Activated naive CD8-positive, alpha-beta T cell (primary cell): ENCODE data around the gene ITM2A.

Source experiments
- H3K27ac Mint-ChIP-seq: one replicate; pipeline ENCODE4 v1.8.0; 2021; ENCODE audit warnings: mixed read lengths
- H3K27me3 Mint-ChIP-seq: one replicate; pipeline ENCODE4 v1.8.0; 2021; ENCODE audit warnings: mixed read lengths
- H3K36me3 Mint-ChIP-seq: one replicate; pipeline ENCODE4 v1.8.0; 2021; ENCODE audit warnings: mixed read lengths
- H3K4me1 Mint-ChIP-seq: one replicate; pipeline ENCODE4 v1.8.0; 2021; ENCODE audit warnings: low read depth, mixed read lengths
- H3K4me3 Mint-ChIP-seq: one replicate; pipeline ENCODE4 v1.8.0; 2021; ENCODE audit warnings: mild to moderate bottlenecking, mixed read lengths
- H3K9me3 Mint-ChIP-seq: one replicate; pipeline ENCODE4 v1.8.0; 2021; ENCODE audit warnings: low read depth, mixed read lengths

The ITM2A gene

GRCh38 chrX:79366873-79367749 is at the start of gene ITM2A:
ITM2A (minus strand) TSS chrX:79367334; CDS start chrX:79367215, 119 bp downstream.
- Mint-ChIP-seq H3K27ac (peak within 1 kb of the TSS; percentile 97), H3K27me3 (no peaks in the 10 kb centered on the region), H3K4me1 (peaks cover 41% of the 10 kb centered on the region), H3K36me3 (peaks cover 3% of the 10 kb centered on the region), H3K4me3 (peak within 1 kb of the TSS; percentile 90), H3K9me3 (no peaks in the 10 kb centered on the region)

- peaks cover 3% of the 10 kb centered on the region for H3K4me1 Mint-ChIP-seq
- no peak overlapping the region for H3K4me3 Mint-ChIP-seq
- H3K9me3 Mint-ChIP-seq, result no peaks in the 10 kb centered on the region
- no peaks in the 10 kb centered on the region for H3K27me3 Mint-ChIP-seq
- no peak overlapping the region for H3K27ac Mint-ChIP-seq
- no peaks in the 10 kb centered on the region for H3K36me3 Mint-ChIP-seq
Observed at GRCh38 chrX:79415056-79415455, 47.9 kb upstream of the ITM2A start.

DNA sequence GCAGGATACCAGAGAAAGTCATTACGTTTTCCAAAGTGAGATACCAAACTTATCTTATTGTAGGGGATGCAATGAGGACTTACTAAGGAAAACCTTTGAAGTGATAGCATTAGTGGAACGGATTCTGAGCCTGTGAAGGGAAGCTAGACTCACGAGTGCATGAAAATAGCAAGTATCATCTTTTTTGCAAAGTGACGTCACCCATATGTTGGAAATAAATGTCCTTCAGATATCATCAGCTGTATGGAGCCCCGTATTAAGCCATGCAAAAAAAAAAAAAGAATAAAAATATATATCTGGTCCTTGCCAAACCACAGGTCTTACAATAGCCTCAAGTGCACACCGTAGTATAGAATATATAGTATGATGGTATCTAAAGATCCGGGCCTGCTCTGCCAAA is 46.8 kb upstream of the ITM2A start:
- Mint-ChIP-seq H3K9me3 (no peaks in the 10 kb centered on the region), H3K27ac (no peak overlapping the region), H3K36me3 (no peaks in the 10 kb centered on the region), H3K4me3 (no peak overlapping the region), H3K4me1 (peaks cover 5% of the 10 kb centered on the region), H3K27me3 (no peaks in the 10 kb centered on the region)

DNA sequence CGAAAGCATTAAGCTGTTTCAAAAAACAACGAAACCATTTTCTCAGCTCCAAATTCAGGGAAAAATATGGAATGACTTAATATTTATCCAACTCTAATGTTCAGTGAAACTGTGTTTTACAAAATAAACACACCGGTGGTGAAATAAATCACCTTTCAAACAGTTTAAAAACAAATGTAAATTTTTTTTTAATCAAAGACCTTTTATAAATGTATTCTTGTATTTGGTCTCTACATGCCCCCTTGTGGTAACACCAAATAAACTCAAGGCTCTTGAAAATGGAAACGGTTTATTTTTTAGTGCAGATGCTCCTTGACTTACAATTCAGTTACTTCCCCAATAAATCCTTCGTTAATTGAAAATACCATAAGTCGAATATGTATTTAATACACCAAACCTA is 45.8 kb upstream of the ITM2A start:
- no peaks in the 10 kb centered on the region for H3K27me3 Mint-ChIP-seq
- H3K27ac Mint-ChIP-seq, result peak overlapping the region; percentile 34
- no peaks in the 10 kb centered on the region for H3K36me3 Mint-ChIP-seq
- no peaks in the 10 kb centered on the region for H3K9me3 Mint-ChIP-seq
- H3K4me1 Mint-ChIP-seq, result peaks cover 10% of the 10 kb centered on the region
- H3K4me3 Mint-ChIP-seq, result peak overlapping the region; percentile 49

- H3K9me3 Mint-ChIP-seq, result no peaks in the 10 kb centered on the region
- H3K4me1 Mint-ChIP-seq, result peaks cover 10% of the 10 kb centered on the region
- no peaks in the 10 kb centered on the region for H3K36me3 Mint-ChIP-seq
- no peak overlapping the region for H3K27ac Mint-ChIP-seq
- H3K27me3 Mint-ChIP-seq, result no peaks in the 10 kb centered on the region
- no peak overlapping the region for H3K4me3 Mint-ChIP-seq
Observed at GRCh38 chrX:79412166-79412565, 45.0 kb upstream of the ITM2A start.

DNA sequence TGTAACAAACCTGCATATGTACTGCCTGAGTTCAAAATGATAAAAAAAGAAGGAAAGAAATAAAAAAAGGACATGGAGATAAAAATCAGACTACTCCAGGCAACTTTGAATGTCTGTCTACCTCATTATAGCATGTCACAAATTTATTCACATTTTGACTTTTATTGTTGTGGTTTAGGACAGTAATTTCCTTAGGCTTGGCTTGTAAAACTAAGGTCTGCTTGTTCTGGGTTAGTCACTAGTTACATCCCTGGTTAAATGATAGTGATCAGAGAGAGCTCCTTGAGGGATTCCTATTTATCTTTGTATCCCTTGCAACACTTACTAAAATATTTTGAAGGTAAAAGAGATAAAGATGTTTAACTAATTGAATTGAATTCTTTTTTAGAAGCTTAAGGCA is 42.5 kb upstream of the ITM2A start:
- no peak overlapping the region for H3K27ac Mint-ChIP-seq
- H3K9me3 Mint-ChIP-seq, result no peaks in the 10 kb centered on the region
- H3K4me3 Mint-ChIP-seq, result no peak overlapping the region
- H3K27me3 Mint-ChIP-seq, result no peaks in the 10 kb centered on the region
- H3K36me3 Mint-ChIP-seq, result no peaks in the 10 kb centered on the region
- peaks cover 10% of the 10 kb centered on the region for H3K4me1 Mint-ChIP-seq

GRCh38 chrX:79408623-79409322 is 41.6 kb upstream of the ITM2A start:
- H3K4me3 Mint-ChIP-seq, result no peak overlapping the region
- H3K27me3 Mint-ChIP-seq, result no peaks in the 10 kb centered on the region
- H3K27ac Mint-ChIP-seq, result no peak overlapping the region

DNA sequence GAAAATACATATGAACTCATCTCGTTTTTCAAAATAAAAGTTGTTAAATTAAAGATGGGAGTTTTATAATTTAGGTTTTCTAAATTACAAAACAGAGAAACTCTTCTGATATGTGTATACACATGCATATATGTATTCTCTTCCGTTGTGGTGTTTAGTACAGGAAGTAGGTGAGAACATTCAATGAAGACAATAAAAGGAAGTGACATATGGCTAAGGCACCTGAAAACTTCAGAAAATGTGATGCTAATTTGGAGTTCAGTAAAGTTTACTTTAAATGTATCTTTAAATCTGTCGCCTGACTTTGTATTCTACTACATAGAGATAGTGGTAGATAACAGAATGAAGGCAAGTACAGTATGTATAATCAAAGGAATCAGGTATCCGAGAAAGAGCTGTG is 33.5 kb upstream of the ITM2A start:
- Mint-ChIP-seq H3K9me3 (no peaks in the 10 kb centered on the region), H3K27ac (no peak overlapping the region), H3K4me3 (no peak overlapping the region), H3K36me3 (no peaks in the 10 kb centered on the region), H3K4me1 (peaks cover 6% of the 10 kb centered on the region), H3K27me3 (no peaks in the 10 kb centered on the region)

More at GRCh38 chrX:79408623-79409322, 41.6 kb upstream of the ITM2A start:
- H3K9me3 Mint-ChIP-seq, result no peaks in the 10 kb centered on the region
- peaks cover 10% of the 10 kb centered on the region for H3K4me1 Mint-ChIP-seq
- no peaks in the 10 kb centered on the region for H3K36me3 Mint-ChIP-seq

DNA sequence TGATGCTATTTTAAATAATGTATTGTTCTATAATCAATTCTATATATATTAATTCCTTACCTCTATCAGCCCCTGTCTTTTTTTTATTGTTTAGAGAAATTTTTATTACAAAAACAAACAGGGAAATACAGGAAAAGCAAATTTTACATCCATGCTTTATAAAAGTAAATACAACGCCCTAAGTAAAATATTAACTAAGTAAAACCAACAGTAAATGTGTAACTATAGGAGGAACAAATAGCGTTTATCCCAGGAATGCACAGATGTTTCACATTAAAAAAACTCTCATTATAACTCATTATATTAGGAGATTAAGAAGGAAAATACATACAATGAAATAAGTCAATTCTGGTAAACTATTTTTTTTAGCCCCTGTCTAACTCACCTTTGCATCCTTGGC is 8.2 kb upstream of the ITM2A start:
- peaks cover 3% of the 10 kb centered on the region for H3K36me3 Mint-ChIP-seq
- H3K27ac Mint-ChIP-seq, result no peak overlapping the region
- no peak overlapping the region for H3K4me3 Mint-ChIP-seq
- peaks cover 4% of the 10 kb centered on the region for H3K4me1 Mint-ChIP-seq
- H3K27me3 Mint-ChIP-seq, result no peaks in the 10 kb centered on the region
- H3K9me3 Mint-ChIP-seq, result no peaks in the 10 kb centered on the region

- Mint-ChIP-seq H3K9me3 (no peaks in the 10 kb centered on the region), H3K27me3 (no peaks in the 10 kb centered on the region), H3K27ac (no peak overlapping the region), H3K4me3 (no peak overlapping the region), H3K36me3 (peaks cover 2% of the 10 kb centered on the region), H3K4me1 (peaks cover 16% of the 10 kb centered on the region)
Observed at GRCh38 chrX:79371640-79372039, 4.5 kb upstream of the ITM2A start.

DNA sequence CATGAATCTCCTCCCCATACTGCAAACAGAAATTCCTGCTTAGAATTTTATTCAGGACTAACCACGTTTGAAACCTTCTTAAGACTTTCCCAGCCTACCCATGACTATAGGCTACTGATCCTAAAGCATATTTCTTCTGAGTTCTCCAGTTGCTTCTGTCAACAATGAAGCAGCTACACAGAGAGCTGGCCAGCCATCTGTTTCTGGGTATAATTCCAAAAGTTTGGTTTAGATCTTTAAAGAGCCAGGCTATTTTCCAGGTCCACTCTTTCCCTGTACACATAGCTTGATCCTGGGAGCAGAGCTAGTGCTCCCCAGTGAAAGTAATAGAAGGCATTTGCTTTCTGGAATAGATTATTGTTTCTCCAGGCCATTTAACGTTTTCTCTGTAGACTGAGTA is 4.0 kb upstream of the ITM2A start:
- no peak overlapping the region for H3K27ac Mint-ChIP-seq
- H3K27me3 Mint-ChIP-seq, result no peaks in the 10 kb centered on the region
- H3K36me3 Mint-ChIP-seq, result no peaks in the 10 kb centered on the region
- H3K4me3 Mint-ChIP-seq, result no peak overlapping the region
- H3K4me1 Mint-ChIP-seq, result peaks cover 16% of the 10 kb centered on the region
- no peaks in the 10 kb centered on the region for H3K9me3 Mint-ChIP-seq

DNA sequence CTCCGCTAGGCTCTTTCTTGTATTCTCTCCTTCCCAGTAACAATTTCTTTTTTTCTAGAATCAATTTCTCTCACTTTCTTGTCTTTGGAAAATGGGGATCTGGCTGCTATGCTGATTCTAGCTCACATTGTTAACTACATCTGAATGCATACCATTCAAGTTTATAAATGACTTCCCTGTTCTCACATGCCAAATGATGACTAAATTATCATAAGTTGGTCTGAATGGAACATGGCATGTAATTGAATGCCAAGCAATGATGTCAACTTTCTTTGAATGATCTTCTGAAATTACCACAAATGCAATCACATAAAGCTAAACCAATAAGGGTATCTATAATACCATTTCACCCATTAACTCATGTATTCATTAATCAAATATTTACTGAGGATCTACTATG is 2.7 kb upstream of the ITM2A start:
- peaks cover 26% of the 10 kb centered on the region for H3K4me1 Mint-ChIP-seq
- no peak overlapping the region for H3K27ac Mint-ChIP-seq
- H3K36me3 Mint-ChIP-seq, result no peaks in the 10 kb centered on the region
- no peaks in the 10 kb centered on the region for H3K27me3 Mint-ChIP-seq
- H3K4me3 Mint-ChIP-seq, result no peak overlapping the region
- H3K9me3 Mint-ChIP-seq, result no peaks in the 10 kb centered on the region

DNA sequence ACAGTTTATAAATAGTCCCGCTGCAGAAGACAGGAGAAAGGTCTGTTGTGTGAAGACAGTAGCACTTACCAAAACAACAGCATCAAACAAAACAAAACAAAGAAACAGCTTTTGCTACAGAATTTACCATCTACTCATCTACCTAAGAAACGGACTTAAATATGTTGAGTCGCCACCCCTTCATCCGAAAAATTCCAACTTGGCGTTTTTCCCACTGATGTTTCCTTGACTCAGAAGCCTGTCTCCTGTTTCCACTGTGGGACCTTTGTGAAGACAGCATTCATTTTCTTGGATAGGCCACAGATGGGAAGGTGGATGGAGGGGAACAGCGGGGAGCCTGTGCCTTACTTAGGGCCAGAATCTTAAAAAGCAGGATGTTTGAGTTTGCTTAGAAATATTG is 1.3 kb upstream of the ITM2A start:
- Mint-ChIP-seq H3K9me3 (no peaks in the 10 kb centered on the region), H3K36me3 (no peaks in the 10 kb centered on the region), H3K27me3 (no peaks in the 10 kb centered on the region), H3K27ac (peak overlapping the region; percentile 97), H3K4me1 (peaks cover 35% of the 10 kb centered on the region), H3K4me3 (peak overlapping the region; percentile 90)

GRCh38 chrX:79367907-79368306 is 773 bp upstream of the ITM2A start:
- no peaks in the 10 kb centered on the region for H3K27me3 Mint-ChIP-seq
- no peaks in the 10 kb centered on the region for H3K9me3 Mint-ChIP-seq
- peak overlapping the region; percentile 90 for H3K4me3 Mint-ChIP-seq
- H3K36me3 Mint-ChIP-seq, result no peaks in the 10 kb centered on the region
- peak overlapping the region; percentile 97 for H3K27ac Mint-ChIP-seq
- peaks cover 36% of the 10 kb centered on the region for H3K4me1 Mint-ChIP-seq

DNA sequence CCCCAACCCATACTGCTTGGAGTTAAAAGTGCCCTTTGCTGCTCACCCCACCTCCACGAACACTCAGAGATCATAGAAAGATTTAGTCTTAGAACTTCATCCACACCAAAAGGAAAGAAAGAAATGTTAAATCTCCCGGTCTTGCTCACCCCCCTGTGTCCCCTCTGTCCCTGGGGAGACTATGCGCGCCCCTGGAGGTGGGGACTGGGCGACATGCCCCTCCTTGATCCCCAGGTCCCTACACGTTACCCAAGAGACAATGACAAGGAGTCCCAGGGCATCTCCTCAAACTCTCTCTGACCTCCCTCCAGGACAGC is 620 bp downstream of the ITM2A start:
- peak overlapping the region; percentile 90 for H3K4me3 Mint-ChIP-seq
- no peaks in the 10 kb centered on the region for H3K9me3 Mint-ChIP-seq
- H3K27ac Mint-ChIP-seq, result peak overlapping the region; percentile 97
- peaks cover 3% of the 10 kb centered on the region for H3K36me3 Mint-ChIP-seq
- no peaks in the 10 kb centered on the region for H3K27me3 Mint-ChIP-seq
- H3K4me1 Mint-ChIP-seq, result peaks cover 44% of the 10 kb centered on the region
